Activated CD8-positive, alpha-beta memory T cell treated with anti-CD3 and anti-CD28 coated beads, Interleukin-2, amount 10 ng/mL, durations not matched to agents 7 days and 5 days (primary cell): ENCODE results near the gene TRIM39. TPM values are rescaled to one million over a fixed set of nuclear protein-coding genes. Genes with fewer than 3 reads are reported as not detected.
"Not testable (repeated sequence)": the region's sequence is repeated elsewhere in the genome, so short reads cannot be mapped to it uniquely, and the experiment has no call there.

Experiments
- ATAC-seq: fragments of 150-1000 bp; cut with Tn5 transposase; one replicate; pipeline ENCODE4 v1.10.0; 2021; ENCODE audit warnings: moderate library complexity
- CTCF ChIA-PET: fragments of 350-600 bp; sonication (Branson Sonifier 250); formaldehyde crosslinking; loops from one replicate; lab custom pipeline; 2021; ENCODE audit warnings: antibody characterized with exemption; lab: Charles Lee
- DNase-seq: peaks from one replicate; pipeline ENCODE4 v3.0.0-alpha.2; 2020
- H3K27ac Mint-ChIP-seq: one replicate; pipeline ENCODE4 v1.8.0; 2021; ENCODE audit warnings: mild to moderate bottlenecking, mixed read lengths
- H3K27me3 Mint-ChIP-seq: one replicate; pipeline ENCODE4 v1.8.0; 2021; ENCODE audit warnings: mixed read lengths
- H3K36me3 Mint-ChIP-seq: one replicate; pipeline ENCODE4 v1.8.0; 2021; ENCODE audit warnings: mild to moderate bottlenecking, mixed read lengths
- H3K4me1 Mint-ChIP-seq: one replicate; pipeline ENCODE4 v1.8.0; 2021; ENCODE audit warnings: mixed read lengths
- H3K4me3 Mint-ChIP-seq: one replicate; pipeline ENCODE4 v1.8.0; 2021; ENCODE audit warnings: mild to moderate bottlenecking, moderate library complexity, mixed read lengths
- H3K9me3 Mint-ChIP-seq: one replicate; pipeline ENCODE4 v1.8.0; 2022; ENCODE audit warnings: low read depth, mixed read lengths
- total RNA-seq, 2 experiments: library from RNA; stranded (reverse); gene quantifications; one replicate each; pipeline ENCODE4 v1.2.3, GENCODE V29; 2021

The TRIM39 gene
- total RNA-seq, 2 experiments from 2014 or later, result 13.6 to 16.4 TPM

- Mint-ChIP-seq H3K27me3 (peaks cover 85% of the 10 kb centered on the region), H3K27ac (no peak overlapping the region), H3K36me3 (no peaks in the 10 kb centered on the region), H3K9me3 (no peaks in the 10 kb centered on the region), H3K4me3 (peak overlapping the region; percentile 54), H3K4me1 (peaks cover 5% of the 10 kb centered on the region)
- DNase-seq, result peak; percentile 62
- CTCF ChIA-PET, result interaction anchor here (0.8 to 2.0 kb wide), 18 partner anchors 9 to 255 kb away, joined by 3 to 13 read pairs (median 4); no protein-coding TSS in a partner anchor
- peak; percentile 88 for ATAC-seq
These were observed 31.2 kb downstream of the TRIM39 start for GRCh38 chr6:30357678-30358540.

GRCh38 chr6:30359276-30359675 is 32.5 kb downstream of the TRIM39 start:
- CTCF ChIA-PET, result interaction anchor here (0.9 to 2.0 kb wide), 12 partner anchors 8 to 143 kb away, joined by 3 to 13 read pairs (median 5); no protein-coding TSS in a partner anchor
- Mint-ChIP-seq H3K27ac (no peak overlapping the region), H3K4me3 (no peak overlapping the region), H3K27me3 (peaks cover 87% of the 10 kb centered on the region), H3K9me3 (no peaks in the 10 kb centered on the region), H3K36me3 (no peaks in the 10 kb centered on the region), H3K4me1 (peaks cover 5% of the 10 kb centered on the region)
- DNase-seq (no peak), ATAC-seq (no peak)

GRCh38 chr6:30360139-30360538 is 33.4 kb downstream of the TRIM39 start:
- Mint-ChIP-seq H3K9me3 (no peaks in the 10 kb centered on the region), H3K27ac (no peak overlapping the region), H3K36me3 (no peaks in the 10 kb centered on the region), H3K27me3 (peaks cover 86% of the 10 kb centered on the region), H3K4me3 (no peak overlapping the region), H3K4me1 (peaks cover 5% of the 10 kb centered on the region)
- ATAC-seq, result no peak
- DNase-seq, result no peak
- CTCF ChIA-PET, result interaction anchor here (0.7 to 1.0 kb wide), 3 partner anchors 27 to 122 kb away, joined by 3 read pairs; no protein-coding TSS in a partner anchor

GRCh38 chr6:30361661-30362060 is 34.9 kb downstream of the TRIM39 start:
- H3K36me3 Mint-ChIP-seq, result no peaks in the 10 kb centered on the region

GRCh38 chr6:30363459-30363858 is 36.7 kb downstream of the TRIM39 start:
- Mint-ChIP-seq H3K4me3 (no peak overlapping the region), H3K36me3 (no peaks in the 10 kb centered on the region), H3K27me3 (peaks cover 80% of the 10 kb centered on the region), H3K27ac (no peak overlapping the region), H3K4me1 (no peaks in the 10 kb centered on the region), H3K9me3 (no peaks in the 10 kb centered on the region)
- CTCF ChIA-PET, result no interaction called here
- DNase-seq (no peak), ATAC-seq (no peak)

More at GRCh38 chr6:30361661-30362060, 34.9 kb downstream of the TRIM39 start:
- CTCF ChIA-PET, result no interaction called here
- H3K4me3 Mint-ChIP-seq, result no peak overlapping the region
- no peaks in the 10 kb centered on the region for H3K9me3 Mint-ChIP-seq
- H3K27ac Mint-ChIP-seq, result no peak overlapping the region
- DNase-seq, result no peak
- H3K4me1 Mint-ChIP-seq, result peaks cover 5% of the 10 kb centered on the region
- ATAC-seq, result no peak
- peaks cover 92% of the 10 kb centered on the region for H3K27me3 Mint-ChIP-seq

- Mint-ChIP-seq H3K9me3 (no peaks in the 10 kb centered on the region), H3K27me3 (peaks cover 82% of the 10 kb centered on the region), H3K4me1 (no peaks in the 10 kb centered on the region), H3K36me3 (no peaks in the 10 kb centered on the region), H3K4me3 (no peak overlapping the region), H3K27ac (no peak overlapping the region)
- ATAC-seq (no peak), DNase-seq (no peak)
- CTCF ChIA-PET, result interaction anchor here (0.5 kb wide), 1 partner anchor 81 kb away, joined by 4 read pairs; no protein-coding TSS in a partner anchor
These were observed 37.9 kb downstream of the TRIM39 start for GRCh38 chr6:30364591-30364990.

GRCh38 chr6:30369280-30369679 is 42.6 kb downstream of the TRIM39 start:
- H3K9me3 Mint-ChIP-seq, DNase-seq, H3K36me3 Mint-ChIP-seq, H3K4me1 Mint-ChIP-seq, H3K4me3 Mint-ChIP-seq, ATAC-seq, H3K27ac Mint-ChIP-seq: not testable (repeated sequence)
- peaks cover 60% of the 10 kb centered on the region for H3K27me3 Mint-ChIP-seq
- CTCF ChIA-PET, result interaction anchor here (1.0 to 1.3 kb wide), 2 partner anchors 27 to 28 kb away, joined by 3 read pairs; no protein-coding TSS in a partner anchor

GRCh38 chr6:30378290-30378937 is 51.7 kb downstream of the TRIM39 start:
- CTCF ChIA-PET, result no interaction called here
- Mint-ChIP-seq H3K9me3 (no peaks in the 10 kb centered on the region), H3K27ac (no peak overlapping the region), H3K4me3 (no peak overlapping the region), H3K36me3 (no peaks in the 10 kb centered on the region), H3K27me3 (peaks cover 67% of the 10 kb centered on the region), H3K4me1 (no peaks in the 10 kb centered on the region)
- DNase-seq (no peak), ATAC-seq (no peak)

GRCh38 chr6:30380464-30380863 is 53.7 kb downstream of the TRIM39 start:
- ATAC-seq (no peak), DNase-seq (no peak)
- no peaks in the 10 kb centered on the region for H3K36me3 Mint-ChIP-seq
- CTCF ChIA-PET, result interaction anchor here (0.8 kb wide), 1 partner anchor 22 kb away, joined by 3 read pairs; no protein-coding TSS in a partner anchor
- H3K4me1 Mint-ChIP-seq, result no peaks in the 10 kb centered on the region
- no peaks in the 10 kb centered on the region for H3K9me3 Mint-ChIP-seq
- no peak overlapping the region for H3K4me3 Mint-ChIP-seq
- peaks cover 71% of the 10 kb centered on the region for H3K27me3 Mint-ChIP-seq
- no peak overlapping the region for H3K27ac Mint-ChIP-seq

GRCh38 chr6:30386166-30386565 is 59.4 kb downstream of the TRIM39 start:
- CTCF ChIA-PET, result interaction anchor here (1.4 kb wide), 1 partner anchor 26 kb away, joined by 3 read pairs; no protein-coding TSS in a partner anchor
- Mint-ChIP-seq H3K36me3 (no peaks in the 10 kb centered on the region), H3K9me3 (no peaks in the 10 kb centered on the region), H3K27ac (no peak overlapping the region), H3K4me1 (no peaks in the 10 kb centered on the region), H3K27me3 (peaks cover 84% of the 10 kb centered on the region), H3K4me3 (no peak overlapping the region)
- ATAC-seq (no peak), DNase-seq (no peak)

GRCh38 chr6:30391240-30391639 is 64.5 kb downstream of the TRIM39 start:
- H3K27me3 Mint-ChIP-seq, result peaks cover 78% of the 10 kb centered on the region
- no peak overlapping the region for H3K4me3 Mint-ChIP-seq
- CTCF ChIA-PET, result no interaction called here
- H3K9me3 Mint-ChIP-seq, result no peaks in the 10 kb centered on the region
- H3K36me3 Mint-ChIP-seq, result no peaks in the 10 kb centered on the region
- no peak overlapping the region for H3K27ac Mint-ChIP-seq
- ATAC-seq, result no peak
- H3K4me1 Mint-ChIP-seq, result no peaks in the 10 kb centered on the region
- no peak for DNase-seq
